Measurements from ENCODE around the gene CCDC30. TPM values are rescaled to one million over a fixed set of nuclear protein-coding genes. Genes with fewer than 3 reads are reported as not detected.

The CCDC30 gene
- total RNA-seq, 1 donor from 2014 or later, result 0.06 TPM

DNA sequence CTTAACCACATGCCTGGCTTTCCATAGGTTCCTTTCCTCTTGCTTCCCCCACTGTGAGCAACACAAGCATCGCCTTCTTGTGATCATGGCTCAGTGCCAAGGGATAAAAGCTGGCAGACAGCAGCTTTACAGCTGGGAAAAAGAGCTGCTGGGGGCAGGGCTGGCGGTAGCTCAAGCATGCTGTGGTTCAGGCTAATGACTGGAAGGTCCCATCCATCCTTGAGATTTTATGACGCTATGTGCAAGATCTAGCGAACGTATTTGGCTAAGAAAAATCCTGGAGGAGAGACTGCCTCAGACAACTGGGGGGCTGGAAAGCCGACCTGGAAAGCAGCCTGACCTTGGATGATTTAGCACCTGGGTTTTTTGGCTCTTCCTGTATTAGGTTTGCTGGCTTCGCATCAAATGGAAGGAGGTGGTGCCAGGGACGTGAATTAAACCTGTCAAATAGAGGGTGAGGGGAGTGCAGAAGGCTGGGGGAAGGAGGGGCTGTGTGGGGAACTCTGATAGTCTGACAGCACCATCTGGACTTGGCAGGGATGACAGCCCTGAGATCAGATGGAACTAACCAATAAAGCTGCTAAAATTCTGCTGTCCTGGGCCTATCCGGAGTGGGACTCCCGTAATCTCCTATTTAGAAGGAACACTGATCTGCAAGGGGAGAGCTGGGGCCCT lies 42.0 kb upstream of the CCDC30 start:
- TF ChIP-seq, protein P1, sequence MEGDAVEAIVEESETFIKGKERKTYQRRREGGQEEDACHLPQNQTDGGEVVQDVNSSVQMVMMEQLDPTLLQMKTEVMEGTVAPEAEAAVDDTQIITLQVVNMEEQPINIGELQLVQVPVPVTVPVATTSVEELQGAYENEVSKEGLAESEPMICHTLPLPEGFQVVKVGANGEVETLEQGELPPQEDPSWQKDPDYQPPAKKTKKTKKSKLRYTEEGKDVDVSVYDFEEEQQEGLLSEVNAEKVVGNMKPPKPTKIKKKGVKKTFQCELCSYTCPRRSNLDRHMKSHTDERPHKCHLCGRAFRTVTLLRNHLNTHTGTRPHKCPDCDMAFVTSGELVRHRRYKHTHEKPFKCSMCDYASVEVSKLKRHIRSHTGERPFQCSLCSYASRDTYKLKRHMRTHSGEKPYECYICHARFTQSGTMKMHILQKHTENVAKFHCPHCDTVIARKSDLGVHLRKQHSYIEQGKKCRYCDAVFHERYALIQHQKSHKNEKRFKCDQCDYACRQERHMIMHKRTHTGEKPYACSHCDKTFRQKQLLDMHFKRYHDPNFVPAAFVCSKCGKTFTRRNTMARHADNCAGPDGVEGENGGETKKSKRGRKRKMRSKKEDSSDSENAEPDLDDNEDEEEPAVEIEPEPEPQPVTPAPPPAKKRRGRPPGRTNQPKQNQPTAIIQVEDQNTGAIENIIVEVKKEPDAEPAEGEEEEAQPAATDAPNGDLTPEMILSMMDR (conservative IDR thresholded peaks at IDR 0.05; ENCODE audit: low read depth, low read length), result no peak
- DNase-seq (ENCODE audit: low read depth), result peak; percentile 47

DNA sequence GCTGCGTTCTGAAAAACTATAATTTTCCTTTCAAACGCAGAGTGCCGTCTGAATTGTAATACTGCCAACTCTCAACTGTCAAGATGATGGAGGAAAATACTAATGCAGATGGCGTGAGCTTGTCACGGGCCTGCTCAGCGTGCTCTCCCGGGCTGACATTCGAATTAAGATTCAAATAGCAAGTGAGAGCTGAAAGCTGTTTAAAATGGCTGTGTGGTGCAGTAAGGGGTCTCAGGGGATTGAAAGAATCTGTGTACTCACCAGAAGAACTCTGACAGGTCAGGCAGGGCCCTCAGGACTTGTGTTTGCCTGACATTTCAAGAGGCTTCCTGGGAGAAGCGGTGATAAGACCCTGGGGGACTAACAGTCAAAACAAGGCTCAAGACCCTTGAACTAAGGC lies 40.3 kb upstream of the CCDC30 start:
- TF ChIP-seq, protein P1 (conservative IDR thresholded peaks at IDR 0.05; ENCODE audit: low read depth, low read length), result no peak

More for the DNA sequence above, 42.0 kb upstream of the CCDC30 start:
- no peak overlapping the region for H3K4me3 ChIP-seq (ENCODE audit: low read depth, low read length)

DNA sequence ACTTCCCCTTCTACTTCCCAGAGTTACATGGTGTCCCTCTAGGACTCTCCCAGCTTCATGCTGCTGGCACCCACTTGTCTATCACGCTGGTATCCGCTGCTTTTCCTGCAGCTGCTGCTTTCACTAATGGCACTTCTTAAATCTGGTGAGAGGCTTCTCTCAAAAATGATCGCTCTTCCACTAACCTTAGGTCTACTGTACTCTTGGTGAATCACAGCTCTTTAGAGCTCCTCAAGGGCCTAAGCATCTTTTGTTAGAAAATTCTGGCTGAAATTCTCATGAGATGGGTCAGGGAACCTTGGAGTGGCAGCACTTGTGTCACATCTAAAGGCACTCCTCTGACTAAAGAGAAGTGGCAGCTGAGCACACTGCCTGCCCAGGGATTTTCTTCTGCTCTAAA lies 39.4 kb upstream of the CCDC30 start:
- no peak overlapping the region for H3K4me3 ChIP-seq (ENCODE audit: low read depth, low read length)
- no peak for DNase-seq (ENCODE audit: low read depth)
- TF ChIP-seq, protein P1 (conservative IDR thresholded peaks at IDR 0.05; ENCODE audit: low read depth, low read length), result no peak

More for the DNA sequence above, 40.3 kb upstream of the CCDC30 start:
- no peak overlapping the region for H3K4me3 ChIP-seq (ENCODE audit: low read depth, low read length)
- no peak for DNase-seq (ENCODE audit: low read depth)

DNA sequence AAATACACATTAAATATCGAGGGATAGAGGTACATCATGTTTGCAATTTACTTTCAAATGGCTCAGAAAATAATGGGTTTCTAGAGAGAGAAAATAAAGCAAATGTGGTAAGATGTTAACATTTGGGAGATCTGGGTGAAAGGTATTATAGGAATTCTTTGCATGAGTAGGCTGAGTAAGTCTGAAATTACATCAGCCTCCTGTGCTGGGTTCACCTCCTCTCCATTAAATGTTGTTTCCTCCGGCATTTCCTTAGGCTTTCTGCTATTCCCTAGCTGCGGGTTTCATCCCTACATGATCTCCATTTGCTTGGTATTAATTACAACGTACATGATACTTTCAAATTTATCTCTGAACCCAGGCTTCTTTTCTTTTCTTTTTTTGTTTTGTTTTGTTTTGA lies 38.9 kb upstream of the CCDC30 start:
- H3K4me3 ChIP-seq (ENCODE audit: low read depth, low read length), result no peak overlapping the region
- TF ChIP-seq, protein P1 (conservative IDR thresholded peaks at IDR 0.05; ENCODE audit: low read depth, low read length), result no peak
- DNase-seq (ENCODE audit: low read depth), result no peak

DNA sequence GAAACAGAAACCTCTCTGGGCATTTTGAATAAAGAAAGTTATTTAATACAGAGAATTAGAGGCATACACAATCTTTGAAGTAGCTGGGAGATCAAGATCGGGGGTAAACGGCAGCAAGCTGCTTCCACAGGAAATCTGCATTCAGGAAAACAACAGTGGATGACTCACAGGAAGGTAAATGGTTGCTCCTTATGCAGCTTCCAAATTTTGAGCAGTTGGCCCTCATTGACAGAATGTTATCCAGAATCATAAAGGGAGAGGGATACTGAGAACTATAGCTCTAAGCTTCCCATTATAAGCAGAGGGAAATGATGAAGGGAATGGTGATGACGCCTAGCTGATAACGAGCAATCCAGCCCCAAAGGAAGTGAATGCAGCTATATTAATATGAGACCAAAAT lies 35.8 kb upstream of the CCDC30 start:
- TF ChIP-seq, protein P1 (conservative IDR thresholded peaks at IDR 0.05; ENCODE audit: low read depth, low read length), result no peak
- H3K4me3 ChIP-seq (ENCODE audit: low read depth, low read length), result no peak overlapping the region
- DNase-seq (ENCODE audit: low read depth), result no peak

DNA sequence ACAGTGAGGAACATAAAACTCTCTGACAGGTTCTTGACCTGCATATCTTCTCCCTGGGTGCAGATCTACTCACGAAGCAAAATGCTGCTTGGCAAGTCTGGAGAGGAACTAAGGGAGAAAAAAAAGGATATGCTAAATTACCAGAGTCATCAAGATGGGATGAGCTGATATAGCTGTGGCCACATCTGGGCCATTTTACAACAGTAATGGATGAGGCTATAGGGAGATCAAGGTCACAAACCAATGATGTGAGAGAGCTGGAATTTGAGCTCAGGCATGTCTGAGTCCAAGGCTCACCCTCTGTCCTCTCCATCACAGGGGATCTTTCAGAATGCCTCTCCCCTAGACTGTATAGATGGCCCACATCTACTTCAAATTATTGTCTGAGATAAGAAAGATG lies 33.5 kb upstream of the CCDC30 start:
- H3K4me3 ChIP-seq (ENCODE audit: low read depth, low read length), result no peak overlapping the region
- no peak for DNase-seq (ENCODE audit: low read depth)
- TF ChIP-seq, protein P1 (conservative IDR thresholded peaks at IDR 0.05; ENCODE audit: low read depth, low read length), result no peak
